ENCODE results near the gene CENPC.
"Not testable (repeated sequence)": the region's sequence is repeated elsewhere in the genome, so short reads cannot be mapped to it uniquely, and the experiment has no call there.

The CENPC gene

DNA sequence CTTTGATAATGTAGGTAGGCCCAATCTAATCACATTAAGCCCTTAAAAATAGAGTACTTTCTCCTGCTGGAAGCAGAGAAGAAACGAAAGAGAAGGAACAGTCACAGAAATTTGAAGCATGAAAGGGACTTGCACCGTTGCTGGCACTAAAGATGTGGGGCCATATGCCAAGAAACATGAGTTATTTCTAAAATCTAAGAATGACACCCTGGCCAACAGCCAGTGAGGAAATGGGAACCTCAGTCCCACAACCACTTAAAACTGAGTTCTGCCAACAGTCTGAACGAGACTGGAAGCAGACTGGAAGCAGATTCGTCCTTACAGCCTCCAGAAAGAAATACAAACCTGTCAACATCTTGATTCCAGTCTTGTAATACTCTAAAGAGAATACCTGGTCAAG is 70.1 kb downstream of the CENPC start:
- DNase-seq (ENCODE audit: low read depth): no peak

DNA sequence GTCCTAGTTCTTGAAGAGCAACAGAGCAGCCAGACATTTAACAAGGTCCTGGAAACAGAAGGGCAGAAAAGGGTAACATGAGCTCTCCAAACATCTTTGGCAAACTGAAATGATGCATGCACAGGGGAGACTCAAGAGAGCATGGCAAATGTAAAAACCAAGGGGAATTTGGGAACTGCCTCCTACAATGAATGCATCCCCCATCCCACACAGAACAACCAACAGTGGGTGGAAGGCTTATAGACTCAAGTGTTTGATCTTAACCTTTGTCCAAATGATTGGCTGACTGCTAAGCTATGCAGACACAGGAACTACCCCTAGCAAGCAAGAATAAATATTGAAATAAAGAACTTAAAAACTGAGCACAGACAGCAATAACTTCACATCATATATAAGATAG is 74.4 kb downstream of the CENPC start:
- DNase-seq (ENCODE audit: low read depth): no peak

DNA sequence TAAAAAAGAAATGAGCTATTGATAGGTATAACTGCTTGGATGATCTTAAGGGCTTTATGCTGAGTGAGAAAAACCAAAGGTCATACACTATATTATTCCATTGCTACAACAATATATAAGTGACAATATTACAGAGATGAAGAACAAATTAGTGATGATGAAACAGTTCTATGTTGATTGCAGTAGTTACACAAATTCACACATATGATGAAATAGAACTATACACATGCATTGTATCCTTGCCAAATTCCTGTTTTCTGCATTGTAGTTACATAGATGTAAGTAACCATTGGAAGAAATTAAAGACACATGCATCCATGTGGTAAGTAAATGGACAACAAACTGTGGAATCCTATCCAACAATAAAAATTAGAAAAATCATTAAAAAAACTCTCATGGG is 76.5 kb downstream of the CENPC start:
- no peak for DNase-seq (ENCODE audit: low read depth)

DNA sequence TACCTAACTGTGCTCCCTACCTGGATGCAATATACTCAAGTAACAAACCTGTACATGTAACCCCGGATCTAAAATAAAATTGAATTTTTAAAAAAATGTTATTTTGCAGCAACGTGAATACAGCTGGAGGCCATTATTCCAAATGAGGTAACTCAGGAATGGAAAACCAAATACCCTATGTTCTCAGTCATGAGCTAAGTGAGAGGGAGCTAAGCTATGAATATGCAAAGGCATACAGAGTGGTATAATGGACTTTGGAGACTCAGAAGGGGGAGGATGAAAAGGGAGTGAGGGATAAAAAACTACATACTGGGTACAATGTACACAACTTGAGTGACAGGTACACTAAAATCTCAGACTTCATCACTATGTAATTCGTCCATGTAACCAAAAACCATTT is 78.6 kb downstream of the CENPC start:
- no peak for DNase-seq (ENCODE audit: low read depth)

DNA sequence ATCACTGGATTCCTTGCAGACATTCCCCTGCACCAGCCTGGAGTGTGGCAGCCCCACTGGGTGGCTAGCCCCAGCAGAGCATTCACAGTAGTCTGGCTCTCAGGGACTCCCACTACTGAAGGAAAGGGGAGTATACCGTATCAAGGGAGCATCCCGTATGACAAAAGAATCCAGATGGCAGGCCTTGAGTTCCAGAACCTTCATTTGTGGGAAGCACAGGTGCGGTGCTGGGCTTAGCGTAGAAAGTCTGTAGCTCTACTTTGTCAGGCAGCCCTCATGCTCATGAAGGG is 79.6 kb downstream of the CENPC start:
- DNase-seq (ENCODE audit: low read depth): no peak

DNA sequence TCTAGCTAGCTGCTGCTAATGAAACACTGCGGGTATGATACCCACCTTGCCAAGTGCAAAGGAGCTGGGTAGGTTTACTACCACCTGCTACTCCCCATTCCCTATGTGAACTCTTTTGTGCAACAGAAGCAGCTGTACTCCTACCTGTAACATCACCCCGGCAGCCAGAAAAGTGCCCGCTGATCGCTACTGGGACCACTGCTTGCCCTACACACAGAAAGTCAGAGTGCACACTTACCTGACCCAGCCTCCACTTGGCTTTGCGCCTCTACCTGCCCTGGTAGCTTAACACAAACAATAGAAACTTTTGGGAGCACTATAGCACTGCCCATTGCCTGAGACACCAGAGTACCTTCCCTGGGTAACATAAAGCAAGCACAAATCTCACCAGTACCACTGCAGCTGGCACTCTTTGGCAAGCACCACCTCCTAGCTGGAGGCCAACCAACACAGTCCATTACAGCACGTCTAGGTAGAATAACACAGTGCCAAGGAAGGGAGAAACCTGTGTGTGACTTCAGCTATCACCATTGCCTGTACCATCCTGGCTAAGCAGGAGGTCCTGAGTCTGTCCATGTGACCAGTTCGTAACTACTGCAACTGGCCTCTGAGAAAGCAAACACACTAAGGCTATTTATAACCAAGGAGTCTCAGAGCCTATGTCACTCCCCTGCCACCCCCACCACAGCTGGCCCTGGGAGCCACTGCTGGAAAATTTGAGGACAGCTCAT is 80.1 kb downstream of the CENPC start:
- no peak for DNase-seq (ENCODE audit: low read depth)

DNA sequence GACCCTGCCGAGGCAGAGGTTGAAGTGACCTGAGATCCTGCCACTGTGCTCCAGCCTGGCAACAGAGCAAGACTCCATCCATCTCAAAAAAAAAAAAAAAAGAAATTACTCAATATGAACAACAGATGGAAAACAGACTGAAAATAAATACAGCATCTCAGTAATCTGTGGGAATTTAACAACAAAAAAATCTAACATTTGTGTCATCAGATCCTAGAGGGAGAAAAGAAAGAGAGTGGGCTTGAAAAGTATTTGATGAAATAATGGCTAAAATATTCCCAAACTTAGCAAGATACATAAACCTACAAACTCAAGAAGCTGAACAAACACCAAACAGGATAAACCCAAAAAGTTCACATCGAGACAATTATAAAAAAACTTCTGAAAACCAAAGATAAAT is 84.7 kb downstream of the CENPC start:
- no peak for DNase-seq (ENCODE audit: low read depth)

DNA sequence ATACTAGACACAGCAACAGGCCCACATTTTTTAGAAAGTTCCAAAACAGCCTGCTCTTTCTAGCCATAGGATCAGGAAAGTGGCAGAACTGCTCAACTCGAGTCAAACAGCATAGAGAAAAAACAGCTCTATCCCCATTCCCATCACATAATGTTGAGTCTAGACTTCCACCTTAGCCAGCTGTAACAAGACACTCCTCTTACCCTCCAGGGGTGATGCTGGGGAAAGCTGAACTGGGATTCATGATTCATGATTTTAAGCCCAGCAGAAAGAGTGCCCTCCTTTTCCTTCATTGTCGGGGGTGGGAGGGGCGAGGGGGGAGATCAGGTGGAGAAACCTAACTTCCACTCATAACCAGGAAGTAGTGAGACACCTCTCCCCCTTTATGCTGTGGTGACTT is 86.1 kb downstream of the CENPC start:
- no peak for DNase-seq (ENCODE audit: low read depth)

DNA sequence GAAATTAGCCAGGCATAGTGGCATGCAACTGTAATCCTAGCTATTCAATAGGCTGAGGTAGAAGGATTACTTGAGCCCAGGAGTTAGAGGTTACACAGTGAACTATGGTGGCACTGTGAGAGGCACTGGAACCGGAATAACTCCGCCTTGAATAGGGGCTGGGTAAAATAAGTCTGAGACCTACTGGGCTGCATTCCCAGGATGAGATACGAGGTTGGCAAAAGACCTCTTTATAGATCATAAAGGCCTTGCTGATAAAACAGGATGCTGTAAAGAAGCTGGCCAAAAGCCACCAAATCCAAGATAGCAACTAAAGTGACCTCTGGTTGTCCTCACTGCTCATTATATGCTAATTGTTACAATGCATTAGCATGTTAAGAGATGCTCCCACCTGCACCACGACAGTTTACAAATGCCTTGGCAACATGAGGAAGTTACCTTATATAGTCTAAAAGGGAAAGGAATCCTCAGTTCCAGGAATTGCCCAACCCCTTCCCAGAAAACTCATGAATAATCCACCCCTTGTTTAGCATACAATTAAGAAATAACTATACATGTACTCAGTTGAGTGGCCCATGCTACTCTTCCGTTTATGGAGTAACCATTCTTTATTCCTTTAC is 88.6 kb downstream of the CENPC start:
- no peak for DNase-seq (ENCODE audit: low read depth)

DNA sequence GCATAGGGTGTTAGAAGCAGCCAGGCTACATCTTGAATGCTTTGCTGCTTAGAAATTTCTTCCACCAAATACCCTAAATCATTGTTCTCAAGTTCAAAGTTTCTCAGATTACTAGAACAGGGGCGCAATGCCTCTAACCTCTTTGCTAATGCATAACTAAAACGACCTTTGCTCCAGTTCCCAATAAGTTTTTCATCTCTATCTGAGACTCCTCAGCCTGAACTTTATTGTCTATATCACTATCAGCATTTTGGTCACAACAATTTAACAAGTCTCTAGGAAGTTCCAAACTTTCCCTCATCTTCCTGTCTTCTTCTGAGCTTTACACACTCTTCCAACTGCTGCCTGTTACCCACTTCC is 92.5 kb downstream of the CENPC start:
- not testable (repeated sequence) for DNase-seq (ENCODE audit: low read depth)

DNA sequence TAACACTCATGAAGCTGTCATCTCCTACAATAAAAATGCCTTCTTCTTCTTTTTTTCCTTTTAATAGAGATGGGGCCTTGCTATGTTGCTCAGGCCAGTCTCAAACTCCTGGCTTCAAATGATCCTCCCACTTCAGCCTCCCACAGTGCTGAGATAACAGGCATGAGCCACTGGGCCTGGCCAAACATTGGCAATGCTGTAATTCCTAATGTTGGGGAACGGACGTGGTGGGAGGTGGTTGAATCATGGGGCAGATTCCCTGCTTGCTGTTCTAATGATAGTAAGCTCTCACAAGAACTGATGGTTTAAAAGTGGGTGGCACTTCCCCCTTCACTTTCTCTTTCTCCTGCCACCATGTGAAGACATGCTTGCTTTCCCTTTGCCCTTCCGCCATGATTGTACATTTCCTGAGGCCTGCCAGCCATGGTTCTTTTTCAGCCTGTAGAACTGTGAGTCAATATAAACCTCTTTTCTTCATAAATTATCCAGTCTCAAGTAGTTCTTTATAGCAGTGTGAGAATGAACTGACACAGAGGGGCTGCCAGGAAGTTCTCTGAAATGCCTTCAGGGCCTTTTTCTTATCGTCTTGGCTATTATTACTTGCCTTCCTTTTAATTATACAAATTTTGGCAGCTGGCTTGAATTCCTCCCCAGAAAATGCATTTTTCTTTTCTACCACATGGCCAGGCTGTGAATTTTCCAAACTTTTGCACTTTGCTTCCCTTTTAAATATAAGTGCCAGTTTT is 93.0 kb downstream of the CENPC start:
- DNase-seq (ENCODE audit: low read depth): no peak

DNA sequence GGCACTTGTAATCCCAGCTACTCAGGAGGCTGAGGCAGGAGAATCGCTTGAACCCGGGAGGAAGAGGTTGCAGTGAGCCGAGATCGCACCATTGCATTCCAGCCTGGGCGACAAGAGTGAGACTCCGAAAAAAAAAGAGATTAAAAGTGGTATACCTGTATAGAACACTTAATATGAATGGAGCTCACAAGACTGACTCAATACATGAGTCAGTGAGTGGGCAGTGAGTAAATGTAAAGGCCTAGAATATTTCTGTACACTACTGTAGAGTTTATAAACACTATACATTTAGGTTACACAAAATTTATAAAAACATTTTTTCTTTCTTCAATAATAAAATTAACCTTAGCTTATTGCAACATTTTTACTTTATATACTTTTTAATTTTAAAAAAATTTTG is 93.8 kb downstream of the CENPC start:
- DNase-seq (ENCODE audit: low read depth): no peak

DNA sequence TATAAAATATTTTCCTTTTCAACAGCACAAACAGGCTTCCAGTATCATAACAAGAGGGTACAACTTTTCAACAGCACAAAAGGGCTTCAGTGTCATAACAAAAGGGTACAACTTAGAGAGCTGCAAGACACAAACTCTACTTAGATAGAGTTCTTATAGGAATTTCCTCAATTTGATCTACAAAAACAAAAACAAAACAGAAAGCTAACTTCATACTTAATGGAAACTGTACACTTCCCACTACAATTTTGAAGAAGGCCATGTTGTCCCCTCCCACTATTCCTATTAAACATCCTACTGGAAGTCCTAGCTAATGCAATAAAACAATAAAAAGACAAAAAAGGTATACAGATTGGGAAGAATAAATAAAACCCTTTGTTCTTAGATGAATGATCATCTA is 96.7 kb downstream of the CENPC start:
- DNase-seq (ENCODE audit: low read depth): no peak

DNA sequence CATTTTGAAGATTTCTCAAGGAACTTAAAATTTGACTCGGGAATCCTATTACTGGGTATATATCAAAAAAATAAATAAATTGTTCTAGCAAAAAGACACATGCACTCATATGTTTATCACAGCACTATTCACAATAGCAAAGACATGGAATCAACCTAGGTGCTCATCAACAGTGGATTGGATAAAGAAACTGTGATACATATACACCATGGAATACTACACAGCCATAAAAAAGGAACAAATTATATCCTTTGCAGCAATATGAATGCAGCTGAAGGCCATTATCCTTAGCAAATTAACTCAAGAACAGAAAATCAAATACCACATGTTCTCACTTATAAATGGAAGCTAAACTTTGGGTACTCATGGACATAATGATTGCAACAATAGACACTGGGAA is 97.4 kb downstream of the CENPC start:
- DNase-seq (ENCODE audit: low read depth): no peak

DNA sequence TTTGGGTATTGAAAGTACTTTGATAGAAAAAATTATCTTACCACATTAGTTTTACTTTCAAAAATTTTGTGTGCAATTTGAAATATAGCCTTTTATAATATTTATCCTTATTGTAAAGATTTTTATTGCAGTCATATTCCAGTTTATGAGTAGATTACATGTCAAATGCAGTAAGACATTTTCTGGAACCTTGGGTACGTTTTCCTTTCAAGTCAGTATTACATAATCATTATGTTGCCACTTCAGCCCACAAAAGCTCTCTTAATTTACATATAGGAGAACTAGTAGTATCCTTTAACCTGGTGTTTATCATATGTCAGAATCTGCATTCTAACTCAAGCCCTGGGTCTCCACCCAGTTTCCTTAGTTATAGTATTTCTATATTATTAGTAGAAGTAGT is 98.5 kb downstream of the CENPC start:
- DNase-seq (ENCODE audit: low read depth): no peak

DNA sequence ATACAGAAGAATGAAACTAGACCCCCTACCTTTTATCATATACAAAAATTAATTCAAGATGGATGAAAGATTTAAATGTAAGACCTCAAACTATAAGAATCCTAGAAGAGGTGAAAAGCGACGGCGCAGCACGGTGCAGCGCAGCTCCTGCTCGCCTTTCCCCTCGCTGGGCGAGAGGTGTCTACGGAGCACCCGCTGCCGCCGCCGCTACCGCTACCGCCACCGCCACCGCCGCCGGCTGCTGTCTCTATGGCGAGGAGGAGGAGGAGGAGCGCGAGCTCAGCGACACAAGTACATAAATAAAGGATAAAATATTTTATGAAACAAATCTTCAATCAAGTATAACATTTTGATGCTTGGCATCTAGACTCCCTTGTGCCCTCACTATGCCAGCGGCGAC is 99.4 kb downstream of the CENPC start:
- not testable (repeated sequence) for DNase-seq (ENCODE audit: low read depth)

DNA sequence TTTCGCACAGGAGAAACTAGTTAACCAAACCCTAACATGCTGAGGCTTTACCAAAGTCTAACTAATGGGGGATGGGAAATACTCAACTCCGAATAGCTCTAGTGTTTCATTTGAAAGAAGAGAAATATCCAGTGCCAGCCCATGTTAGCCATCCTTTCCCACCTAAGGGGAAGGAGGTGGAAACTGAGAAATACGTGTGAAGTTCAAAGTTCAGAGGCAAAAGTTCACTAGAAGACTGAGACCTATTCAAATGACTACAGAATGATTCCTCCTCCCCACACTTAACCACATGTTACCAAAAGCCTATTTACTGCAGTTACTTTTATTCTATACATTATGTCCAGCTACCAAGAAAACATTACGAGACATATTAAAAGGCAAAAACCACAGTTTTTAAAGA is 106.3 kb downstream of the CENPC start:
- DNase-seq (ENCODE audit: low read depth): no peak

DNA sequence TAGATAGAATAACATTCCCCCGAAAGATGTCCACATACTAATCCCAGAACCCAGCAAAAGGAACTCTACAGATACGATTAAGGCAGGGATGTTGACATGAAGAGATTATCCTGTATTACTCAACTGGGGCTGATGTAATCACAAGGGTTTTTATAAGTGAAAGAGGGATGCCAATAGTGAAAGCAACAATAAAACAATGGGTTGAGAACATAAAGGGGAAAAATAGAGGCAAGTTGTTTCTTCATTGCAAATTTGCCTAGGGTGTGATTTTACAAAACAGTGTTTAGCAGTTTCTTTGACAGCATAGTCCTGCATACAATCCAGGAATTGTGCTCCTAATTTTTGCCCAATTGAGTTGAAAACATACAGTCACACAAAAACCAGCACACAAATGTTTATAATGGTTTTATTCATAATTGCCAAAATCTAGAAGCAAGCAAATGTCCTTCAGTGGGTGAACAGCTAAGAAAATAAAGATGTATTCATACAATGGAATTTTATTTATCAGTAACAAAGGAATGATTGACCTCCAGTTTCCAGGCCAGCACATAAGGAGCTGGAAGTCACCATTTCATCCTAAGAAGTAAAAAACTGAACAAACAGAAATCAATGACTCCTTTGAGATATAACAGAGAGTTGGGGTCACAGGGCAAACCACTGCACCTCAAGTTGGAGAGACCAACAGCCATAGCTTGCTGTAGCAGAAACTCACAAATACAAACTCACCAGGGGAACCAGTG is 107.2 kb downstream of the CENPC start:
- DNase-seq (ENCODE audit: low read depth): no peak

DNA sequence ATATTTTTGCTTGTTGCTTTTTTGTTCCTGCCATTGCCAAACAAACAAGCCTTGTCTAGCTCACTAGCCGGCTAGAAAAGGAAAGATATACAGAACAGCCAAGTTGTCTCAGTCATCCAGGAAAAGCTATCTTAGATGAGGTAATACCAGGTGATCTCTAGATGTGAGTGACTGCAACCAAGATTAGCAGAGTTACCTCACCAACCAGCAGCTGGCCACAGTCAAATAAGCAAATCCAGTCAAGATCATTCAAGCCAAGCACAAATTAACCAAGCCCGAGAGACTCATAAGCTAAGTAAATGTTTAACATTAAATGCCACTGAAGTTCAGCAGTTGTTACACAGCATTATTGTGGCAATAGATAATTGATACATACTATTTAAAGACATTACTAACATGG is 108.6 kb downstream of the CENPC start:
- DNase-seq (ENCODE audit: low read depth): no peak

DNA sequence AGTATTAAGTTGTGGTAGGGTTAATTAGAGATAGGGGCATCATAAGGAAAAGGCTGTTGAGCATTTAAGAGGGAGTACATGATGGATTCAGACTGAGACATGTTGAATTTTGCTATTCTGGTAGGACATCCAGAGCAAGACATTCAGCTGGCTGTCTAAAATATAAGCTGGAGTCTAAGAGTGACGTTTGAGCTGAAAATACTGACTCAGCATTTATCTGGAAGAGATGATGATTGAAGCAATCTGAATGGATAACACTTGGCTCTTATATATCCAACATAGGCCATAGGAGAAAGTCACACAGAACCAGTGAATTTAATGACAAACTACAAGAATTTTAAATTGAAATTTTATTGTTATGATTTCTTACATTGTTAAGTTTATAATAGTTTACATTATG is 114.3 kb downstream of the CENPC start:
- no peak for DNase-seq (ENCODE audit: low read depth)

DNA sequence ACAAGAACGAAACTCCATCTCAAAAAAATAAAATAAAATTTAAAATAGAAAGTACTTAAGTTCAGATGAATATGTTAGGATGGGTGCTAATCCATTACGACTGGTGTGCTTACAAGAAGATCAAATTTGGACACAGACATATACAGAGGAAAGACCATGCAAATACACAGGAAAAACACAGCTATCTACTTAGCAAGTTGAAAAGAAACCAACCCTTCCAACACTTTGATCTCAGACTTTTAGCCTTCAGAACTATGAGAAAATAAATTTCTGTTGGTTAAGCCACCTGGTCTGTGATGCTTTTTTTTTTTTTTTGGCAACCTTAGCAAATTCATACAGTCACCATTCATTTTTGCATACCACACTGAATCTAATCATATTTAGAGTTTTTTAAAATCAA is 116.5 kb downstream of the CENPC start:
- DNase-seq (ENCODE audit: low read depth): no peak

Data from activated T-cell treated with anti-CD3 and anti-CD28 coated beads for 48 hours (primary cell).